ENCODE results near the gene URAD. TPM values are rescaled to one million over a fixed set of nuclear protein-coding genes. Genes with fewer than 3 reads are reported as not detected.

URAD gene
- polyA plus RNA-seq, 2 donors, result not detected

DNA sequence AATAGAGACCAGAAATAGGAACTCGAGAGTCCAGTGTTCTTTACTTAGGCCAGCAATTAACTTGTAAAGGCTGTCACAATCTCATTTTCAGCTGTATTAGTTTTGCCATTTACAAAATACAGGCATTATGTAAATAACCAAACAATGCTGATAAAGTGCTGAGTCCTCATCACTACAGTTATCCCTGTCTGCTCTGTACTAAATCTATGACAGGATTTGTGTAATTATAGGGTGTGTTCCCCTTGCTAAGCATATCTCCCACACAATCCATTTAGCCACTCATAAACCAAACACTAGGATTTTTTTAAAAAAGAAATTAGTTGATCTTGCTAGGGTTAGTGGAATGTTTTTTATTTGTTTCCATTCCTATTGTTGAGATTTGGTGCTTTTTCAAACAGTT lies 45.5 kb downstream of the URAD start:
- Histone ChIP-seq H3K4me3 (ENCODE audit: low read depth in 1 of 2, low read length in 2 of 2) (no peak overlapping the region), H3K36me3 (ENCODE audit: control insufficient read depth in 2 of 2, insufficient read depth in 2 of 2, low read length in 1 of 2) (no peaks in the 10 kb centered on the region), H3K27me3 (ENCODE audit: control insufficient read depth in 1 of 2, insufficient read depth in 2 of 2, low read length in 2 of 2) (no peaks in the 10 kb centered on the region), H3K9me3 (ENCODE audit: control insufficient read depth in 2 of 2, insufficient read depth in 1 of 2, low read depth in 1 of 2, low read length in 1 of 2) (no peaks in the 10 kb centered on the region), H3K4me1 (ENCODE audit: control insufficient read depth in 2 of 2, insufficient read depth in 2 of 2, low read length in 1 of 2) (no peaks in the 10 kb centered on the region), H3K27ac (ENCODE audit: low read depth in 2 of 2, low read length in 1 of 2) (no peak overlapping the region)
- WGBS, 2 donors, result 76 to 83% methylated on average over 1 of the region's 1 CpG

DNA sequence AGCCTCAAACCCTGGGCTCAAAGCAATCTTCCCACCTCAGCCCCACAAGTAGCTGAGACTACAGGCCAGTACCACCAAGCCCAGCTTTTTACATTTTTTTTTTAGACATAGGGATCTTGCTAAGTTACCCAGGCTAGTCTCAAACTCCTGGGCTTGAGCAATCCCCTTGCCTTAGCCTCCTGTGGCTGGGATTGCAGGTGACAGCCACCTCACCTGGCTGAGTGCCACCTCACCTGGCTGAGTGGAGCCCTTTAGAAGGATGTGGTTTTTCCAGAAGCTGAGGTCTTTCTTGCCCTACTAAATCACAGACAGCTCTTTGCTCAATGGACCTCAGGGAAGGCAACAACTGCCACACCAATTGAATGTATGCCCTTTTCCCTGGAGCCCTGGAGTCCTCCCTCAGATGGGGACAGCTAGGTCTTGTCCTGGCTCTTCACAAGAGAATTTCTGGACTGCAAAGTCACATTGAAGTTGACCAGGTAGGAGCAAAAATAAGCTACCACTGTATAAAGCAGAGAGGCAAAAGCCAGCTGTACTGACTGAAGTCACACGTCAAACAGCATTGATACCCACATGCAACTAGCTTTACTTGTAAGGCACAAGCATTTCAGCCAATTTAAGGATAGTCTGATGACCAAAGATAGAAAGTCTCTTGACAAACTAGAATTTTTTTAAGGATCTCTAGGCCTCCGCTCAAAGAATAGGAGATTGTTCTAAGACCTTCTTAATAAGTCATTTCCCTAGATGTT lies 54.7 kb downstream of the URAD start:
- H3K27me3 ChIP-seq (ENCODE audit: control insufficient read depth in 1 of 2, insufficient read depth in 2 of 2, low read length in 2 of 2), result peaks cover 2 to 6% of the 10 kb centered on the region in 2 donors

DNA sequence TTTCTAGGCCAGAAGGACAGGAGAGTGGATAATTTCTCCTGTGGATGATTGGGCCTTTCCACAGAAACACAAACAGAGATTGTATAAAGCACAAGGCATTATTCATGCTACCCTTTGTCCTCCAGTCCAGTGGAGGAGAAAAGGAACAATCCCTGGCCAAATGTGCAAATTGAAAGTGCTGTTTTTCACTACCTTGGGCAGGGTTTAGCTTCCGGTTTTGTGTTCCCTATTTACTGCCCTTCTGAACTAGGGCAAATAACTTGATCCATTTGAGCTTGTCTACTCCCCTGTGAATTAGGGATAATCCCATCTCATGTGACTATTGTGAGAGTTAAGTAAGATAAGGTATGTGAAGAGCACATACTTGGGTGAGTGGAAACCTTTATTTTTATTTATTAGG lies 55.4 kb downstream of the URAD start:
- Histone ChIP-seq H3K9me3 (ENCODE audit: control insufficient read depth in 2 of 2, insufficient read depth in 1 of 2, low read depth in 1 of 2, low read length in 1 of 2) (peaks cover 0 to 2% of the 10 kb centered on the region in 2 donors), H3K36me3 (ENCODE audit: control insufficient read depth in 2 of 2, insufficient read depth in 2 of 2, low read length in 1 of 2) (no peaks in the 10 kb centered on the region), H3K4me3 (ENCODE audit: low read depth in 1 of 2, low read length in 2 of 2) (no peak overlapping the region), H3K27me3 (ENCODE audit: control insufficient read depth in 1 of 2, insufficient read depth in 2 of 2, low read length in 2 of 2) (peaks cover 4 to 11% of the 10 kb centered on the region in 2 donors), H3K4me1 (ENCODE audit: control insufficient read depth in 2 of 2, insufficient read depth in 2 of 2, low read length in 1 of 2) (peaks cover 0 to 1% of the 10 kb centered on the region in 2 donors), H3K27ac (ENCODE audit: low read depth in 2 of 2, low read length in 1 of 2) (no peak overlapping the region)
- 53 to 56% methylated on average over 1 of the region's 1 CpG for WGBS, 2 donors

More for the DNA sequence above, 54.7 kb downstream of the URAD start:
- 77 to 78% methylated on average over 2 of the region's 2 CpGs for WGBS, 2 donors
- Histone ChIP-seq H3K27ac (ENCODE audit: low read depth in 2 of 2, low read length in 1 of 2) (no peak overlapping the region), H3K36me3 (ENCODE audit: control insufficient read depth in 2 of 2, insufficient read depth in 2 of 2, low read length in 1 of 2) (no peaks in the 10 kb centered on the region), H3K4me1 (ENCODE audit: control insufficient read depth in 2 of 2, insufficient read depth in 2 of 2, low read length in 1 of 2) (peaks cover 0 to 1% of the 10 kb centered on the region in 2 donors), H3K4me3 (ENCODE audit: low read depth in 1 of 2, low read length in 2 of 2) (no peak overlapping the region), H3K9me3 (ENCODE audit: control insufficient read depth in 2 of 2, insufficient read depth in 1 of 2, low read depth in 1 of 2, low read length in 1 of 2) (peaks cover 0 to 1% of the 10 kb centered on the region in 2 donors)

DNA sequence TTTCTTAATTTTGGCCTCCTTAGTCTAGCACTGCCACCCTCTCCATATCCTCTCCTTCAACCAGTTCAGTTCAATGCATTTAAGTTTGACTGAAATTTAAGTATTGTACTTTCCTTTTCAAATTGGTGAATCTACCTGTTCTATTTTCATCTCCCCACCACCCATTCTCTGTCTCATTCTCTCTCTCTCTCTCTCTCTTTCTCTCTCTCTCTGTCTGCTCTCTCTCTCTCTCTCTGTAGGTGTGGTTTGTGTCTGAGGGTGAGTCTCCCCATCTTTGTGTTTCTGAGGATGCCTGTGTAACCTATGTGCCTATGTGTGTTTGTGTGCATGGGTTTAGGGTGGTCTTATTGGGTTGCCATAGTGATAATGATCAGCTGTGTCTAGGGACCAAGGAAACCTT lies 58.6 kb downstream of the URAD start:
- H3K27me3 ChIP-seq (ENCODE audit: control insufficient read depth in 1 of 2, insufficient read depth in 2 of 2, low read length in 2 of 2), result peaks cover 12 to 19% of the 10 kb centered on the region in 2 donors
- peaks cover 0 to 1% of the 10 kb centered on the region in 2 donors for H3K4me1 ChIP-seq (ENCODE audit: control insufficient read depth in 2 of 2, insufficient read depth in 2 of 2, low read length in 1 of 2)
- H3K36me3 ChIP-seq (ENCODE audit: control insufficient read depth in 2 of 2, insufficient read depth in 2 of 2, low read length in 1 of 2), result no peaks in the 10 kb centered on the region
- no peak overlapping the region for H3K27ac ChIP-seq (ENCODE audit: low read depth in 2 of 2, low read length in 1 of 2)
- no peak overlapping the region for H3K4me3 ChIP-seq (ENCODE audit: low read depth in 1 of 2, low read length in 2 of 2)
- H3K9me3 ChIP-seq (ENCODE audit: control insufficient read depth in 2 of 2, insufficient read depth in 1 of 2, low read depth in 1 of 2, low read length in 1 of 2), result peaks cover 2 to 4% of the 10 kb centered on the region in 2 donors

DNA sequence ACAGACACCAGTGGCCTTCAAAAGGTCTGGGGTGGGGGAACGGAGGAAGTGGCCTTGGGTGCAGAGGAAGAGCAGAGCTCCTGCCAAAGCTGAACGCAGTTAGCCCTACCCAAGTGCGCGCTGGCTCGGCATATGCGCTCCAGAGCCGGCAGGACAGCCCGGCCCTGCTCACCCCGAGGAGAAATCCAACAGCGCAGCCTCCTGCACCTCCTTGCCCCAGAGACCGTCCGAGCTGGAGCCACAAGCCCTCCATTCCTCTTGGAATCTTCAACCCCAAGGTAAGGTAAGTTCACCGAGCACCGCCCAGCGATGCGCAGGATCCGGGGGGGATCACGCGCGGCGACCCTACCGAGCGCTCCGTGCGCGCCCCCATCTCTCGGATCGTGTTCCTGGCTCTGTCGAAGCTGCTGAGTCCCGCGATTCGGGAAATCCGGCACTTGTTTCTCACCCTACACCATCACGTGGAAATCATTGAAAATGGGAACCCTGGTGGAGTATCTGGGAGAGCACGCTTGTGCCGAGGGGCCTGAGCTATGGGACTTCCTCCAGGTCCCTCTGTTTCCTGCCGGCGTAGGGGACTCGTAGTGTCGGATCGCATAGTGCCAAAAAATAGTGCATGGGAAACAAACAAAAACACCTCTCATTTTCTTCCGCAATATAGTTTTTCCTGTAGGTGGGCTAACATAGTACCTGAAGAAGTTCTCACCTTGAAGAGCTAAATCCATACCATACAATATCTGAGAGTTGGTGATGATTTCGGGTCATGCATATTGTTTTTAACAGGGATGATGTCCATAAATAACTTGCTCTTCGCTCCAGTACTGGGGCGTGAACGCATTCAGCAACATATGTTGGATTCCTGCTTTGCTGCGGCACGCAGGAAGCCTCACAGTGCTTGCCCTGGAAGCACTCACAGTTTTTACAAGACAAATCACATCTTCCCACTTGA lies 59.4 kb downstream of the URAD start:
- peaks cover 18 to 23% of the 10 kb centered on the region in 2 donors for H3K27me3 ChIP-seq (ENCODE audit: control insufficient read depth in 1 of 2, insufficient read depth in 2 of 2, low read length in 2 of 2)
- H3K9me3 ChIP-seq (ENCODE audit: control insufficient read depth in 2 of 2, insufficient read depth in 1 of 2, low read depth in 1 of 2, low read length in 1 of 2), result peaks cover 2 to 4% of the 10 kb centered on the region in 2 donors
- peaks cover 0 to 1% of the 10 kb centered on the region in 2 donors for H3K4me1 ChIP-seq (ENCODE audit: control insufficient read depth in 2 of 2, insufficient read depth in 2 of 2, low read length in 1 of 2)
- WGBS, 2 donors, result 7 to 17% methylated on average over 48 of the region's 48 CpGs
- no peak overlapping the region for H3K4me3 ChIP-seq (ENCODE audit: low read depth in 1 of 2, low read length in 2 of 2)
- no peak overlapping the region for H3K27ac ChIP-seq (ENCODE audit: low read depth in 2 of 2, low read length in 1 of 2)
- H3K36me3 ChIP-seq (ENCODE audit: control insufficient read depth in 2 of 2, insufficient read depth in 2 of 2, low read length in 1 of 2), result no peaks in the 10 kb centered on the region

DNA sequence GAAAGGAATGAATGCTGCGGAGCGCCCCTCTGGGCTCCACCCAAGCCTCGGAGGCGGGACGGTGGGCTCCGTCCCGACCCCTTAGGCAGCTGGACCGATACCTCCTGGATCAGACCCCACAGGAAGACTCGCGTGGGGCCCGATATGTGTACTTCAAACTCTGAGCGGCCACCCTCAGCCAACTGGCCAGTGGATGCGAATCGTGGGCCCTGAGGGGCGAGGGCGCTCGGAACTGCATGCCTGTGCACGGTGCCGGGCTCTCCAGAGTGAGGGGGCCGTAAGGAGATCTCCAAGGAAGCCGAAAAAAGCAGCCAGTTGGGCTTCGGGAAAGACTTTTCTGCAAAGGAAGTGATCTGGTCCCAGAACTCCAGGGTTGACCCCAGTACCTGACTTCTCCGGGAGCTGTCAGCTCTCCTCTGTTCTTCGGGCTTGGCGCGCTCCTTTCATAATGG lies 60.1 kb downstream of the URAD start:
- Histone ChIP-seq H3K36me3 (ENCODE audit: control insufficient read depth in 2 of 2, insufficient read depth in 2 of 2, low read length in 1 of 2) (no peaks in the 10 kb centered on the region), H3K9me3 (ENCODE audit: control insufficient read depth in 2 of 2, insufficient read depth in 1 of 2, low read depth in 1 of 2, low read length in 1 of 2) (peaks cover 2 to 4% of the 10 kb centered on the region in 2 donors), H3K27me3 (ENCODE audit: control insufficient read depth in 1 of 2, insufficient read depth in 2 of 2, low read length in 2 of 2) (peaks cover 18 to 23% of the 10 kb centered on the region in 2 donors), H3K4me1 (ENCODE audit: control insufficient read depth in 2 of 2, insufficient read depth in 2 of 2, low read length in 1 of 2) (peaks cover 0 to 1% of the 10 kb centered on the region in 2 donors), H3K4me3 (ENCODE audit: low read depth in 1 of 2, low read length in 2 of 2) (no peak overlapping the region), H3K27ac (ENCODE audit: low read depth in 2 of 2, low read length in 1 of 2) (no peak overlapping the region)
- 9 to 15% methylated on average over 26 of the region's 26 CpGs for WGBS, 2 donors

Other genes starting within 250 kb of the URAD start
- not detected for gene GSX1, start 196.2 kb downstream of the URAD start, polyA plus RNA-seq
- not detected for gene PDX1, start 68.7 kb downstream of the URAD start, polyA plus RNA-seq
- under 1 TPM; 0.01 to 0.06 TPM for gene CDX2, start 19.4 kb downstream of the URAD start, polyA plus RNA-seq
- under 1 TPM; 0.08 to 0.19 TPM for gene FLT3, start 111.9 kb upstream of the URAD start, polyA plus RNA-seq
- 10 to 100 TPM in 1 of 2 donors, 1 to 10 TPM in 1; 7.0 to 13.2 TPM for gene PAN3, start 149.9 kb upstream of the URAD start, polyA plus RNA-seq